ENCODE data around the gene PLEKHA8.
A peak's percentile ranks its signal among the peaks of the same experiment; 100 is the strongest.

The PLEKHA8 gene

GRCh38 chr7:30148426-30148825, 120.2 kb downstream of the PLEKHA8 start:
- DNase-seq, result no peak

GRCh38 chr7:30148951-30149459, 120.8 kb downstream of the PLEKHA8 start:
- no peak for DNase-seq

GRCh38 chr7:30149640-30150272, 121.5 kb downstream of the PLEKHA8 start:
- no peak for DNase-seq

GRCh38 chr7:30150711-30151110, 122.5 kb downstream of the PLEKHA8 start:
- DNase-seq, result no peak

GRCh38 chr7:30154111-30154587, 125.9 kb downstream of the PLEKHA8 start:
- DNase-seq, result no peak

GRCh38 chr7:30155481-30155880, 127.3 kb downstream of the PLEKHA8 start:
- DNase-seq, result no peak

- no peak for DNase-seq
Observed at GRCh38 chr7:30157204-30157603, 129.0 kb downstream of the PLEKHA8 start.

- no peak for DNase-seq
Observed at GRCh38 chr7:30159163-30159562, 131.0 kb downstream of the PLEKHA8 start.

GRCh38 chr7:30159698-30160143, 131.5 kb downstream of the PLEKHA8 start:
- DNase-seq, result no peak

- DNase-seq, result no peak
Observed at GRCh38 chr7:30160329-30160728, 132.1 kb downstream of the PLEKHA8 start.

- DNase-seq, result no peak
Observed at GRCh38 chr7:30162133-30162532, 133.9 kb downstream of the PLEKHA8 start.

GRCh38 chr7:30162622-30163124, 134.5 kb downstream of the PLEKHA8 start:
- peak; percentile 43 for DNase-seq

- DNase-seq, result no peak
Observed at GRCh38 chr7:30163231-30163894, 135.2 kb downstream of the PLEKHA8 start.

- peak; percentile 12 for DNase-seq
Observed at GRCh38 chr7:30164567-30164966, 136.4 kb downstream of the PLEKHA8 start.

- no peak for DNase-seq
Observed at GRCh38 chr7:30165590-30165989, 137.4 kb downstream of the PLEKHA8 start.

GRCh38 chr7:30166155-30166840, 138.1 kb downstream of the PLEKHA8 start:
- no peak for DNase-seq

- no peak for DNase-seq
Observed at GRCh38 chr7:30166841-30167235, 138.6 kb downstream of the PLEKHA8 start.

- DNase-seq, result no peak
Observed at GRCh38 chr7:30167901-30168300, 139.7 kb downstream of the PLEKHA8 start.

GRCh38 chr7:30168835-30169573, 140.8 kb downstream of the PLEKHA8 start:
- DNase-seq, result no peak

GRCh38 chr7:30169579-30169978, 141.4 kb downstream of the PLEKHA8 start:
- DNase-seq, result no peak

GRCh38 chr7:30170476-30171205, 142.4 kb downstream of the PLEKHA8 start:
- no peak for DNase-seq
